Measurements from ENCODE around the gene AMHR2. TPM values are rescaled to one million over a fixed set of nuclear protein-coding genes. Genes with fewer than 3 reads are reported as not detected.

The AMHR2 gene
- polyA plus RNA-seq, 1 donor (not counting 4 experiments of a cell fraction or from before 2014, with no cell fraction given): 0.04 TPM

DNA sequence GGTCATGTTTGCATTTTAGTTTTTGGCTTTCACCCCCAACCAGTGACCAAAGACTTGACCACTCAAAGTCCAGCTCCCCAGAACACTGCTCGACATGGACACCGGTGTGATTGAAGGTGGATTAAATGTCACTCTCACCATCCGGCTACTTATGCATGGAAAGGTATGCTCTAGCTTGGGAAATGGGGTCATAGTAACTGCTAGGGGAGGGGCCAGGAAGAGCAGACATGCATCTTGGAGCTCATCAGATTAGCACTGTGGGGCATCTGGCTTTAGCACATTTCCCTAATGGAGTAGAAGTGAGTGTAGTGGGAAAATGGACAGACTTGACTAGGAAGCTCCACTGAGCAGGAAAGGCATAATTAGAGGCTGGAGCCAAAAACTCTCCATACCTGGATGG, 31.1 kb downstream of the AMHR2 start:
- Histone ChIP-seq H3K9ac (ENCODE audit: control insufficient read depth, extremely low read depth, insufficient read depth, low read length) (no peak overlapping the region), H3K4me2 (ENCODE audit: control insufficient read depth, extremely low read depth, insufficient read depth, low read depth, low read length) (peak overlapping the region; percentile 92), H3K4me1 (ENCODE audit: control insufficient read depth, extremely low read depth, insufficient read depth, low read length) (peaks cover 13% of the 10 kb centered on the region), H2AFZ (ENCODE audit: control insufficient read depth, low read length) (no peak overlapping the region), H3K9me3 (ENCODE audit: control insufficient read depth, low read depth, low read length) (no peaks in the 10 kb centered on the region), H3K9me1 (ENCODE audit: control insufficient read depth, extremely low read depth, insufficient read depth, low read length) (no peaks in the 10 kb centered on the region), H3K4me3 (ENCODE audit: control insufficient read depth in 2 of 3, extremely low read depth in 1 of 3, insufficient read depth in 2 of 3, low read depth in 1 of 3, low read length in 3 of 3) (no peak overlapping the region), H3K36me3 (ENCODE audit: control insufficient read depth in 2 of 2, extremely low read depth in 1 of 2, insufficient read depth in 2 of 2, low read length in 2 of 2) (peaks cover 33 to 57% of the 10 kb centered on the region in 2 experiments), H3K27ac (ENCODE audit: control insufficient read depth, insufficient read depth, low read length) (no peak overlapping the region), H3K79me2 (ENCODE audit: control insufficient read depth, insufficient read depth, low read length) (peaks cover 72% of the 10 kb centered on the region), H3K27me3 (ENCODE audit: control insufficient read depth, extremely low read depth, insufficient read depth, low read length) (no peaks in the 10 kb centered on the region), H4K20me1 (ENCODE audit: control insufficient read depth, extremely low read depth, insufficient read depth, low read length) (peaks cover 32% of the 10 kb centered on the region)
- TF ChIP-seq EZH2 (IDR thresholded peaks at IDR 0.05; ENCODE audit: low read length): no peak
- TF ChIP-seq, protein P1, sequence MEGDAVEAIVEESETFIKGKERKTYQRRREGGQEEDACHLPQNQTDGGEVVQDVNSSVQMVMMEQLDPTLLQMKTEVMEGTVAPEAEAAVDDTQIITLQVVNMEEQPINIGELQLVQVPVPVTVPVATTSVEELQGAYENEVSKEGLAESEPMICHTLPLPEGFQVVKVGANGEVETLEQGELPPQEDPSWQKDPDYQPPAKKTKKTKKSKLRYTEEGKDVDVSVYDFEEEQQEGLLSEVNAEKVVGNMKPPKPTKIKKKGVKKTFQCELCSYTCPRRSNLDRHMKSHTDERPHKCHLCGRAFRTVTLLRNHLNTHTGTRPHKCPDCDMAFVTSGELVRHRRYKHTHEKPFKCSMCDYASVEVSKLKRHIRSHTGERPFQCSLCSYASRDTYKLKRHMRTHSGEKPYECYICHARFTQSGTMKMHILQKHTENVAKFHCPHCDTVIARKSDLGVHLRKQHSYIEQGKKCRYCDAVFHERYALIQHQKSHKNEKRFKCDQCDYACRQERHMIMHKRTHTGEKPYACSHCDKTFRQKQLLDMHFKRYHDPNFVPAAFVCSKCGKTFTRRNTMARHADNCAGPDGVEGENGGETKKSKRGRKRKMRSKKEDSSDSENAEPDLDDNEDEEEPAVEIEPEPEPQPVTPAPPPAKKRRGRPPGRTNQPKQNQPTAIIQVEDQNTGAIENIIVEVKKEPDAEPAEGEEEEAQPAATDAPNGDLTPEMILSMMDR (optimal IDR thresholded peaks at IDR 0.05 in 1 of 3, IDR thresholded peaks at IDR 0.05 in 1 of 3, conservative IDR thresholded peaks at IDR 0.05 in 1 of 3; ENCODE audit: extremely low read depth in 1 of 3, insufficient read depth in 2 of 3, low read length in 3 of 3): no peak
- FAIRE-seq: no peak
- no peak for DNase-seq (ENCODE audit: low read depth, low spot score)
- dilution Hi-C loops (cut with MboI; ENCODE audit: extremely low pct_ligation_motif_present, low sequenced_read_pairs): no loop called here

DNA sequence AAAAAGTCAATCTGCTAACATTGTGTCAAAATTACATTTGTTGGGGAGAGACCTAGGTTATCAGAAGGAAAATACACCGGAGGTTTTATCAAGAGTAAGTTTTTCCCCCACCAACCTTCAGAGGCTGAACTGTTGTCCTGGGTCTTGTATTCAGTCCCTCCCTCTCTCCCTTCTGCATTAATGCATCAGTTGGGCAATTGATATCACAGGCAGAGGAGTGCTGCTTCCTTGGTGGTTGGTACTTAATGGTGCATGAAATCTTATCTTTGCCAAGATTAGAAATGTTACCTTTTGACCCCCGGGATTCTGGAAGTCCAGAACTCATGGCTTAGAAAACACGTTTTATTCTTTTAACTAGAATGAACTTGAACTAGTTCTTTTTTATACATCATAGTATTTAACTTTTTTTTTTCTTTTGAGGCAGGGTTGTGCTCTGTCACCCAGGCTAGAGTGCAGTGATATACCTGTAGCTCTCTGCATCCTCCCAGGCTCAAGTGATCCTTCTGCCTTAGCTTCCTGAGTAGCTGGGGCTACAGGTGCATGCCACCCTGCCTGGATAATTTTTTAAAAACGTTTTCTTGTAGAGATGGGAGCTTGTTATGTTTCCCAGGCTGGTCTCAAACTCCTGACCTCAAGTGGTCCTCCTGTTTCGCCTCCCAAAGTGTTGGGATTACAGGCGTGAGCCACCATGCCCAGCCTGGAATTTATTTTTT, 33.2 kb downstream of the AMHR2 start:
- Histone ChIP-seq H3K79me2 (ENCODE audit: control insufficient read depth, insufficient read depth, low read length) (peaks cover 93% of the 10 kb centered on the region), H3K4me3 (ENCODE audit: control insufficient read depth in 2 of 3, extremely low read depth in 1 of 3, insufficient read depth in 2 of 3, low read depth in 1 of 3, low read length in 3 of 3) (no peak overlapping the region), H3K9ac (ENCODE audit: control insufficient read depth, extremely low read depth, insufficient read depth, low read length) (no peak overlapping the region), H3K27me3 (ENCODE audit: control insufficient read depth, extremely low read depth, insufficient read depth, low read length) (no peaks in the 10 kb centered on the region), H4K20me1 (ENCODE audit: control insufficient read depth, extremely low read depth, insufficient read depth, low read length) (peaks cover 46% of the 10 kb centered on the region), H3K9me1 (ENCODE audit: control insufficient read depth, extremely low read depth, insufficient read depth, low read length) (no peaks in the 10 kb centered on the region), H2AFZ (ENCODE audit: control insufficient read depth, low read length) (no peak overlapping the region), H3K27ac (ENCODE audit: control insufficient read depth, insufficient read depth, low read length) (no peak overlapping the region), H3K9me3 (ENCODE audit: control insufficient read depth, low read depth, low read length) (no peaks in the 10 kb centered on the region), H3K36me3 (ENCODE audit: control insufficient read depth in 2 of 2, extremely low read depth in 1 of 2, insufficient read depth in 2 of 2, low read length in 2 of 2) (peaks cover 49 to 77% of the 10 kb centered on the region in 2 experiments), H3K4me2 (ENCODE audit: control insufficient read depth, extremely low read depth, insufficient read depth, low read depth, low read length) (no peak overlapping the region), H3K4me1 (ENCODE audit: control insufficient read depth, extremely low read depth, insufficient read depth, low read length) (peaks cover 13% of the 10 kb centered on the region)
- FAIRE-seq: no peak
- dilution Hi-C loops (cut with MboI; ENCODE audit: extremely low pct_ligation_motif_present, low sequenced_read_pairs): no loop called here
- TF ChIP-seq EZH2 (IDR thresholded peaks at IDR 0.05; ENCODE audit: low read length): no peak
- TF ChIP-seq, protein P1 (optimal IDR thresholded peaks at IDR 0.05 in 1 of 3, IDR thresholded peaks at IDR 0.05 in 1 of 3, conservative IDR thresholded peaks at IDR 0.05 in 1 of 3; ENCODE audit: extremely low read depth in 1 of 3, insufficient read depth in 2 of 3, low read length in 3 of 3): no peak
- no peak for DNase-seq (ENCODE audit: low read depth, low spot score)

Data from keratinocyte (primary cell).